ENCODE data around the gene VPS35.

Gene VPS35

DNA sequence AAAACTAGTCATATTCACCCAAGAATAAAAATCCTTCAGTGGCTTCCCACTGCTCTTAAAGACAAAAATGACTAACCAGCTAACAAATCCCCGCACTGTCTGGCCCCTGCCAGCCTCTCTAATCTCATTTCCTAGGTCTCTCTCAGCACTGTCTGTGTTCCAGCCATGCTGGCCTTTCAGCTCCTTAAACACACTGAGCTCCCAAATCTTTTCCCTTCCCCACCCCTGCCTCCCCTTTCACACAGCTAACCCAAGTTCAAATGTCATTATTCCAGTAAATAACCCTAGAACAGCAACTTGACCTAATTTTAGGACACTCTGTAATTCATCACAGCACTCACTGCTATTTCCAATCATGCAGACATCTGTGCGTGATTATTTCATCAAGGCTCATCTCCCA, 75.6 kb downstream of the VPS35 start:
- no peak for DNase-seq (ENCODE audit: low spot score)

DNA sequence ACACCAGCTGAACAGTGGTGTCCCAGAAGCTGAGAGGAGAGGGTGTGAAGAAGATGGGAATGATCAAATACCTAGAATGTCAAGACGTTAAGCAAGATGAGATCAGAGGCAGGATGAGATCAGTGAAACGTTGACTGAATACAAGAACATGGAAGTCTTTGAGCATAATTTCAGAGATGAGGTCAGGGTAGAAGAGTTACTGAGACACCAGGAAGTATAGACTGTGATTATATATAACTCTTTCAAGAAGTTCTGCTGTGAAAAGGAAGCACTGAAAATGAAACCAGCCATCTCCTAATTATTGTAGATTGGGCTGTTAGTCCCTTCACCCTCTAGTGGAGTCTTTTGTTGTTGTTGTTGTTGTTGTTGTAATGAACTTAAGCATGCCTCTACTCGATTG, 76.9 kb downstream of the VPS35 start:
- no peak for DNase-seq (ENCODE audit: low spot score)

DNA sequence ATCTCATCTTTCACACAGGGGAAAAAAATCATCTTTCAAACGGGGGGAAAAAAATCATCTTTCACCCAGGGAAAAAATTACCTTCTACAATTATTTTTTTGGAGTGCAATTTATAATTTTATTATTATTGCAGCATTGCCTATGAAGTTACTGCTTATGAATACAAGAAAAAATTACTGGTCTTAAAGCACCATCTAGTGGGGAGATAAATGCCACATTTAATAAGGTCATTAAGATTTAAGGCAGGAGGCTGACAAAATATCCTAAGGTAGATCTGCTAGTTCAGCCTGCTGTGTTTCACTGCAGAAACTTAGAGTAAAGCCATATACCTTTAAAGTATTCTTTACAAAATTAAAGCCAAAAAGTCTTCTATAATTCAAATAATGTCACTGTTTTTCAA, 81.4 kb downstream of the VPS35 start:
- DNase-seq (ENCODE audit: low spot score), result peak; percentile 68

DNA sequence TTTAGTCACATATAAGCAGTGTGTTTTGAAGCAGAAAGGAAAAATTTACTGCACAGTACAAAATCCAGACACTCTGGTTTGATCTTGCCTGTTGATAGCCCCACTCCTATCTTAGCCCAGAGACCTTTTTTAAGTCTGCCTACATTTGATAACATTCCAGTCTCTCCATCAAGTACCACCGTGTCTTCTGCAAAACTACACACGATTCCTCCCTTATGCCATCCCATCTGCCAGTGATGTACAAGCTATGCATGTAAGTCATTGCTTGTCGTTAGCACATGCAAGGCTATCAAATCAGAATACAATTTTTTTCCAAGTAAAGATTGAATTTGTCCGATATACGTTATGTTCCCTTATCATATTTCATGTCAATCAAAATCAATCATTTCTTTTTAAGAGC, 82.7 kb downstream of the VPS35 start:
- no peak for DNase-seq (ENCODE audit: low spot score)

Measured in RKO (cell line).